ENCODE results near the gene LSAMP.
"Not testable (repeated sequence)": the region's sequence is repeated elsewhere in the genome, so short reads cannot be mapped to it uniquely, and the experiment has no call there.

The LSAMP gene

GRCh38 chr3:115752978-115753377 is 692.3 kb downstream of the LSAMP start:
- H3K36me3 ChIP-seq (ENCODE audit: insufficient read depth, low read length); H3K9ac ChIP-seq (ENCODE audit: low read depth, low read length); H3K9me3 ChIP-seq (ENCODE audit: control insufficient read depth, insufficient read depth, low read length); H3K4me1 ChIP-seq (ENCODE audit: insufficient read depth, low read length): not testable (repeated sequence)

Data from ES-I3 (cell line).